IPS DF 6.9 (cell line): ENCODE measurements around the gene ZNF530.
A peak's percentile ranks its signal among the peaks of the same experiment; 100 is the strongest.

Source experiments
- DNase-seq: peaks from one replicate; pipeline ENCODE4 v3.0.0-alpha.2; 2013; ENCODE audit warnings: low read depth, low spot score
- H3K27ac ChIP-seq: one replicate; pipeline ENCODE4 v1.5.1; 2013; ENCODE audit warnings: low read length, control low read depth
- H3K27me3 ChIP-seq: 2 replicates; pipeline ENCODE4 v1.6.1; 2013; ENCODE audit warnings: mild to moderate bottlenecking, low read length; ENCODE audit not compliant: control insufficient read depth, insufficient read depth
- H3K36me3 ChIP-seq: 2 replicates; pipeline ENCODE4 v1.6.1; 2013; ENCODE audit warnings: low read length; ENCODE audit not compliant: control insufficient read depth, insufficient read depth
- H3K4me1 ChIP-seq: 2 replicates; pipeline ENCODE4 v1.6.1; 2013; ENCODE audit warnings: low read length; ENCODE audit not compliant: control insufficient read depth, insufficient read depth
- H3K4me3 ChIP-seq: 2 replicates; pipeline ENCODE4 v1.5.1; 2013; ENCODE audit warnings: mild to moderate bottlenecking, low read length
- H3K9me3 ChIP-seq: 2 replicates; pipeline ENCODE4 v1.6.1; 2013; ENCODE audit warnings: low read length, inconsistent platforms; ENCODE audit not compliant: control insufficient read depth, insufficient read depth
- WGBS: extraction: QIAGEN DNeasy Blood & Tissue Kit; methylation state at CpG from one replicate; pipeline ENCODE4 v1.1.7; 2013; ENCODE audit warnings: mixed read lengths, missing lambda C conversion rate; ENCODE audit not compliant: insufficient read length, insufficient coverage; 5-methylcytosine and 5-hydroxymethylcytosine counted together

The ZNF530 gene

GRCh38 chr19:57572415-57572947 is 27.2 kb upstream of the ZNF530 start:
- Histone ChIP-seq H3K9me3 (peaks cover 25% of the 10 kb centered on the region), H3K4me3 (no peak overlapping the region), H3K4me1 (no peaks in the 10 kb centered on the region), H3K36me3 (peaks cover 41% of the 10 kb centered on the region), H3K27me3 (no peaks in the 10 kb centered on the region), H3K27ac (no peak overlapping the region)
- no peak for DNase-seq
- WGBS = no CpG with 5 or more reads among the region's 3 CpGs

GRCh38 chr19:57576661-57577060 is 23.0 kb upstream of the ZNF530 start:
- DNase-seq = no peak
- Histone ChIP-seq H3K27me3 (no peaks in the 10 kb centered on the region), H3K4me1 (peaks cover 4% of the 10 kb centered on the region; the same call in 1 of the 2 replicates), H3K4me3 (no peak overlapping the region), H3K27ac (no peak overlapping the region), H3K9me3 (peaks cover 16% of the 10 kb centered on the region), H3K36me3 (peaks cover 40% of the 10 kb centered on the region)

GRCh38 chr19:57578487-57579205 is 21.0 kb upstream of the ZNF530 start, which contains the start of gene ZNF416:
ZNF416 (minus strand) TSS chr19:57578911; CDS start chr19:57578704, 207 bp downstream.
- Histone ChIP-seq H3K4me1 (peaks cover 4% of the 10 kb centered on the region; the same call in 1 of the 2 replicates), H3K36me3 (peaks cover 22% of the 10 kb centered on the region), H3K27me3 (no peaks in the 10 kb centered on the region), H3K27ac (no peak within 1 kb of the TSS), H3K9me3 (no peaks in the 10 kb centered on the region), H3K4me3 (peak within 1 kb of the TSS; percentile 86)
- DNase-seq = peak; percentile 99
- WGBS = no CpG with 5 or more reads among the region's 62 CpGs

GRCh38 chr19:57583104-57583520 is 16.6 kb upstream of the ZNF530 start:
- no peak for DNase-seq
- no peaks in the 10 kb centered on the region for H3K4me1 ChIP-seq
- peaks cover 3% of the 10 kb centered on the region; the same call in 1 of the 2 replicates for H3K36me3 ChIP-seq
- H3K9me3 ChIP-seq = no peaks in the 10 kb centered on the region
- no peak overlapping the region for H3K27ac ChIP-seq
- H3K4me3 ChIP-seq = peak overlapping the region; percentile 17; the same call in 1 of the 2 replicates
- H3K27me3 ChIP-seq = no peaks in the 10 kb centered on the region
- no CpG with 5 or more reads among the region's 21 CpGs for WGBS

GRCh38 chr19:57583521-57584416 is 15.9 kb upstream of the ZNF530 start, which contains the start of gene ZIK1:
ZIK1 (plus strand) TSS chr19:57584145; CDS start chr19:57584357, 212 bp downstream.
- Histone ChIP-seq H3K36me3 (peaks cover 10% of the 10 kb centered on the region; the same call in 1 of the 2 replicates), H3K27ac (no peak within 1 kb of the TSS), H3K4me3 (peak within 1 kb of the TSS; percentile 92), H3K9me3 (no peaks in the 10 kb centered on the region), H3K4me1 (no peaks in the 10 kb centered on the region), H3K27me3 (no peaks in the 10 kb centered on the region)
- peak; percentile 95 for DNase-seq
- WGBS = no CpG with 5 or more reads among the region's 76 CpGs

GRCh38 chr19:57587529-57587928 is 12.2 kb upstream of the ZNF530 start:
- peaks cover 6% of the 10 kb centered on the region for H3K9me3 ChIP-seq
- peaks cover 37% of the 10 kb centered on the region for H3K36me3 ChIP-seq
- no peaks in the 10 kb centered on the region; the same call in 1 of the 2 replicates for H3K27me3 ChIP-seq
- WGBS = no CpG with 5 or more reads among the region's 1 CpG
- no peak overlapping the region for H3K4me3 ChIP-seq
- H3K27ac ChIP-seq = no peak overlapping the region
- DNase-seq = no peak
- no peaks in the 10 kb centered on the region for H3K4me1 ChIP-seq

GRCh38 chr19:57599377-57599760 is 316 bp upstream of the ZNF530 start:
- no peak overlapping the region; the same call in 1 of the 2 replicates for H3K4me3 ChIP-seq
- DNase-seq = no peak
- H3K27me3 ChIP-seq = no peaks in the 10 kb centered on the region; the same call in 1 of the 2 replicates
- no CpG with 5 or more reads among the region's 8 CpGs for WGBS
- H3K27ac ChIP-seq = no peak overlapping the region
- H3K4me1 ChIP-seq = peaks cover 4% of the 10 kb centered on the region; the same call in 1 of the 2 replicates
- H3K9me3 ChIP-seq = no peaks in the 10 kb centered on the region
- H3K36me3 ChIP-seq = no peaks in the 10 kb centered on the region

GRCh38 chr19:57606931-57607330 is 7.2 kb downstream of the ZNF530 start:
- no peaks in the 10 kb centered on the region; the same call in 1 of the 2 replicates for H3K27me3 ChIP-seq
- no CpG with 5 or more reads among the region's 5 CpGs for WGBS
- no peak overlapping the region for H3K27ac ChIP-seq
- no peak overlapping the region for H3K4me3 ChIP-seq
- H3K9me3 ChIP-seq = no peaks in the 10 kb centered on the region
- DNase-seq = no peak
- H3K36me3 ChIP-seq = peaks cover 14% of the 10 kb centered on the region; the same call in 1 of the 2 replicates
- H3K4me1 ChIP-seq = no peaks in the 10 kb centered on the region

GRCh38 chr19:57611113-57611512 is 11.4 kb downstream of the ZNF530 start:
- Histone ChIP-seq H3K27me3 (no peaks in the 10 kb centered on the region), H3K9me3 (peaks cover 2% of the 10 kb centered on the region), H3K4me1 (no peaks in the 10 kb centered on the region; the same call in 1 of the 2 replicates), H3K4me3 (no peak overlapping the region), H3K36me3 (peaks cover 13% of the 10 kb centered on the region; the same call in 1 of the 2 replicates), H3K27ac (no peak overlapping the region)
- no CpG with 5 or more reads among the region's 4 CpGs for WGBS
- DNase-seq = no peak
